Activated CD8-positive, alpha-beta memory T cell treated with anti-CD3 and anti-CD28 coated beads, Interleukin-2, amount 50 U/mL, for 48 hours (primary cell): ENCODE data around the gene ZDHHC14.
A peak's percentile ranks its signal among the peaks of the same experiment; 100 is the strongest.

Experiments used
- DNase-seq: peaks from one replicate; pipeline ENCODE4 v3.0.0-alpha.2; 2020

ZDHHC14 gene

DNA sequence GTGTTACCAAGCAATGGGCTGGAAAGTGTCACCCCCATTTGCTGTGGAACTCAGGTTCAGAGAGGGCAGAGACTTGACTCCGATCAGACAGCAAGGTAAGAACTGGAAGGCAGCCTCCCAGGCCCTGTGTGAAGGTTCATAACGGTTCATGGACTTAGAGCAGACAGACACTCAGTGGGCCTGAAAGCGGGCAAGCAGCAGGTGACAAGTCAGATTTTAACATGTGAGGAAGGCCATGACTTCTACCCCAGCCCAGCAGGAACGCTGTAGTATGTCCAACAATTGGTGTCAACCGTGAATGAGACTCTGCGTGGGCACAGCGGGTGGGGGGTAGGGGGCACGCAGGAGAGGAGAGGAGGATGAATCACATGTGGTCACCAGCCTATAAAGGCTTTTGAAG is 224.5 kb downstream of the ZDHHC14 start:
- peak; percentile 20 for DNase-seq

DNA sequence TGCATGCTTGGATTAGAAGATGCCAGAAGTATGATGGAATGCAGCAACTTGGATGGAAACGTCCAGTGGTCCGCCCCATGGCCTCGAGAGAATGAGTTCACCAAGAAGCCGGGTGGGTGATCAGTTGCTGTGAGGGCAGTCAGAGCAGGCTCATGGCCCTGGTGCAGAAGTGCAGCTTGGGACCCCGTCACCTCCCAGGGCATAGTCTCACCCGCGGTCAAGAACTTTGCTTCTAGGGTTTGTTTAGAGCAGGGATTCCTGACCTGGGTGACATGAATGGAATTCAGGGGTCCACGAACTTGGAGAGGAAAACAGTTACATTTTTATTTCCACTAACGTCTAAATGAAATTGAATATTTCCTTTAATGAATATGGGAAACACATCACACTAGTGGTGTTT is 225.5 kb downstream of the ZDHHC14 start:
- DNase-seq, result no peak

DNA sequence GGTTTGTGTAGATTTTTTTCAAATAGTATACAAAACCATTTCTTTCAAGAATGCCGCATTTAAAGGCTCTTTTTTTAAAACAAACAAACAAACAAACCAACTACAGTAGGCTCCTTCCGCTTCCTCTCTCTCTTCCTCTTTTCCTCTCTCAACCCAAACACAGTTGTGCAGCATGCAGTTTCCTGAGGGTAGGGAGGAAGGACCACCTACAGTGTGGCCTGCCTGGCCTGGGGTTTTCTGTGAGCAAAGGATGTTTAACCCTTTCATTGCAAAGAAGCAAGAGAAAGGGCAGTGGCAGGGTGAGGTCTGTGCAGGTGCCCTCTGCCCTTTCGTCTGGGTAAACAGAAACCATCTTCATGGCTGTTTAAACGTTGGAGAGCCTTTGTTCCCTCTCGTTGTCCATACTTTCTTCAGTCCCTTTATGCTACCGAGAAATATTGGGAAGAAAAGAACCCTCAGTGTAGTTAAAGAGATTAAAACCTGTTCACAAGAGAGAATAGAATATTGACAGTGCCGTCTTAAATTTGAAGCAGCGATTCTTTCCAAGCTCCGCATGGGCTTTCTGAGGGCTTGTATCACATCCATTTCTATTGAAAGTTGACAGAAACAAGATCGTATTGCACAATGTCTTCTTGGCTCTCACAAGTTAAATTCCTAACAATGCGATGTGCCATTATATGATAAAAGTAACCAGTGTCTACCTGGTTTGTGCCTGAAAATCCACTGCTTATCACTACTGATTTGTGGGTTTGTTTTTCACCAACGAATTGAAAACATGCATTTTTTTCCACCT is 226.5 kb downstream of the ZDHHC14 start:
- DNase-seq, result no peak

DNA sequence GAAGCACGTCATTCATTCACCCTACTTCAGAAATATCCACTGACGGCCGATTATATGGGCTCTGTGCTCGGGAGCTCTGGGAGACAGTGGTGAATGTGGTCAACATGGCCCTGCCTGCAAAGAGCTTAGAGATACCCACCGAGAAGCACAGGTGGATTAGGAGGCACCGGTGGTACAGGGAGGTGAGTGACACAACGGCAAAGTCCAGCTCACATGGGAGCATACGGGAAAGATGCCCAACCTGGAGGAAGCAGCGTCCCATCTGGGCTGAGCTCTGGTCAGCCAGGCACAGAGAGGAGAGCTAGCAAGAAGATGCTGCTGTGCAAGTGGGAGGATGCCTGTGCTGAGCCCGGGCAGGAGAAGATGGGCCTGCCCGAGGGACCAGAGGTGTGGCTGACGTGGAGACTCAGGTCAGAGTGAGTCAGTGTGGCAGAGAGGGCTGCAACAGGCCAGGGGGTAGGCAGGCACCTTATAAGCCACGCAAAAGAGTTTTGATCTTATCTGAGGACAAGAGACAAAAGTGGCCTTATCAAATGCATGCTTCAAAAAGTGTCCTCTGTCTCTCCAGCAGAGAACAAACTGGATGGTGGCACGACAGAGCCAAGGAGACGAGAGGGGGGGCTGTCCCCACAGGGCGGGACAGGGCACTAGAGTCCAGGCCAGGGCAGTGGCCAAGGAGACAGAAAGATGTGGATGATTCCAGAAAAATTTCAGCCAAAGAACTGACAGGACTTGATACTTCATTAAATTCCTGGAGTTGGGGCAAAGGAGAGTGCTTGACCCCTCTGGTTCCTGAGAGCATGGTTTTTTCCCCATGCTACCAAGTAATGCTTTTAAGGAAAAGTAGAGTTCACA is 227.5 kb downstream of the ZDHHC14 start:
- no peak for DNase-seq

DNA sequence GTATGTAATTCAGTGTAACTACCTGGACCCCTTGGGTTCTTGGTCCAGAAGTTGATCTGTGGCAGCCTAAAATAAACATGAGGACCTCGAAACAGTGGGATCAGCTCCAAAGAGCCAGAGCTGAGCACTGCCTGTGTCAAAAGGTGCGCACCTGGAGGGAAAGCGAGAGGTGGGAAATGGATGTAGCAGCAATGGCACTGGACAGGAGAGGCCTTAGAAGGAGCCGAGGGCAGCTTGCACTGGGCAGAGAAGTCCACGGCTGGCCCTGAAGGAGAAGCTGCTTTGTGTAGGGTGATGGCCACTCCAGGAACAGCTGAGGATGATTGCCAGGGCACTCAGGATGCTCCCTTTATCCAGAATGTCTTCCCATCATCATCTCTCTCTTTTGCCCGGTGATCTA is 228.1 kb downstream of the ZDHHC14 start:
- no peak for DNase-seq

DNA sequence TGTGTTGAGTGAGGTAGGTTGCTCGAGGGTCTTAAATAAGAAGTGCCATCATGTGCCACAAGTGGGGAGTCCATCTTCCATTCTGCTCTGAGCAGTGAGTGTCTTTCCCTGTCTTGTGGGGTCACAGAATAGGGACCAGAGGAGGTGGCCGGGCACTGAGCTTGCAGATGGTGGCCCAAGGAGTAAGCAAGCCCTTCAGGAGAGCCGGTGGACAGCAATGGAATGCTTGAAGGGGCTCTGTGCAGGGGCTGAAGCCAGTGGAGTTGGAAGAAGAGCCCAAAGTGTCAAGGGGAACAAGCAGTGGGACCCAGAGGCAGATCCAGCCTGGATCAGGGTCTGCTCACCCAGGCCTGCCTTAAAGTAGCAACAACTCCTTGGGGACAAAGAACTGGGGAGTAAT is 228.6 kb downstream of the ZDHHC14 start:
- no peak for DNase-seq

DNA sequence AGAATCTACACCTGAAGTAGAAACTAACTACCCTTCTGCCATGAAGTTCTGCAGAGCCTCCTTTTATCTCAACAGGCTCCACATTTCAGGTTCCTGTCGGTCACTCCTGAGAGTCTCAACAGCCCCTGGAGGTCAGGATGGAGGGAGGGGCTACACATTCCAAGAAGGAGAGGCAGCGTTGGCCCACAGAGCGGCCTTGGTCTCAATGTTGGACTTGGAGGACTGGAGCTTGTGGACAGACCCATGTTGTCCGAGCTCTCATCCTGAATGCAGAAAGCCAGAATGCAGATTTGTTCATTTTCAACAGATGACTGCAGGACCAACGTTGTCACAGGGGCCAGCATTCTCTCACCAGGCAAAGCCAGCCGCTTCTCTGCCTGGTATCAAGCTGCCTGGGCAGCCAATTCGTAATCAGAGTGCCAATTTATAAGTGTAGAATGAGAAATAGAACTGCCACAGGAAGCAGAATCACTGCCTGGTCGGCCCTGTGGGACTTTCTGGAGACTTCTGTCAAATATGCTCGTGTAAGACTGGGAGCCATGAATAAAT is 229.5 kb downstream of the ZDHHC14 start:
- DNase-seq, result no peak

DNA sequence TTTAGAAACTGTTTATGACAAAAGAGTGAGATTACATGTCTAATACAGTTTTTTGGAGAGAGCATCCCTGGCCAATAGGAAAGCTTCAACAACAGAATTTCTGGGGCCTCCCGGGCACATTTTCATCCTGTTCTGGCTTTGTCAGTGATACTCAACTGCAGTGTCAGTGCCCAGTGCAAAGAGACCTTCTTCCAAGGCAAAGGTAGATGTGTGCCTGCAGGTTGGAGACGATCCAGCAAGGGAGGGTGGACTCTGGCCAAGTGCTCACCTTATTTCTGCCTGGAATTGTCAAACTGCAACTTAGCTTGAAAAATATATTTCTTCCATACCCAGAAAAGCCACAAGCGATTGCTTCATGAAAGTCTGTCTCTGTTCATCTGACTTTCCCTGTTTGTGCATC is 230.4 kb downstream of the ZDHHC14 start:
- DNase-seq, result no peak

DNA sequence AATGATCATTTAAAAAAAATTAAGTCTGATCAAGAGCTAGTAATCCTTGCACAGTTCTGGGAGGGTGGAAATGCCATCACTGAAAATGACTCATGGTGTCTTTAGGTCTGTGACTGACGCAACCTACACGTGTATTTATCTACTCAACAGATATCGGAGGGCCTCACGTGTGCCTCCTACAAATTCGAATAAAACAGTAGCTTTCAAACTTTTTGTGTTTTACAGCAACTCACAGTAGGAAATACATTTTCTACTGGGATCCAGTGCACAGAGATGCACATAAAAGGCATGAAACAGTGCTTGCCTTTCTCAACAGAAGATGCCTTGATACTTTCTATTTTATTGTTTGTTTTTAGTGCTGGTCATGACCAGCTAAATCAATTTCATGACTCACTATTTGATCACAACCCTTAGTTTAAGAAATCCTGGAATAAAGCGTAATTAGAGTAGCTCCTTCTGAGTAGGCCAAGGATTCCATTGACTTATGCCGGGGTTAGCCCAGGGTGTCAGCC is 232.1 kb downstream of the ZDHHC14 start:
- DNase-seq, result no peak

DNA sequence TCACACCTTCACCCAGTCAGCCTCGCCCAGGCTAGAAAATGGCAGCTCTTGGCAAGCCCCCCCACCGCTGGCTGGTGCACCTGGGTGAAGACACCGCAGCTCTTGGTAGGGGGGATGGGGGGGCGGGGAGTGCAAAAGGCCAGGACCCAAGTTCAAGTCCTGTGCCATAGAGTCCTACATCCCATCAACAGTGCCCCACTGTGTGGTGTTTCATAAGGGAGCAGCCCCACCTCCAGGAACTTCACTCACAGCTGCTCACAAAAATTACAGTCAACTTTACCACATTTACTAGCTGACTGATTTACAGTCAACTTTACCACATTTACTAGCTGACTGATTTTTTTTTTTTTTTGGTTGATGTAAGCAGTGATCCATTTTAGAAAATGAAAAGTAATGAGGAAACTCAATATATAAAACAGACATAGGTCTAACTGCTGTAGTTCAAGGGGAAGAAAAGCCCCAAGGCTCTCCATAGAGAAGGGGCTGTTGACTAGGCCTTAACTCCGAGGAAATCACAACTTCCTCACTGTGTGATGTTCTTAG is 233.1 kb downstream of the ZDHHC14 start:
- no peak for DNase-seq

DNA sequence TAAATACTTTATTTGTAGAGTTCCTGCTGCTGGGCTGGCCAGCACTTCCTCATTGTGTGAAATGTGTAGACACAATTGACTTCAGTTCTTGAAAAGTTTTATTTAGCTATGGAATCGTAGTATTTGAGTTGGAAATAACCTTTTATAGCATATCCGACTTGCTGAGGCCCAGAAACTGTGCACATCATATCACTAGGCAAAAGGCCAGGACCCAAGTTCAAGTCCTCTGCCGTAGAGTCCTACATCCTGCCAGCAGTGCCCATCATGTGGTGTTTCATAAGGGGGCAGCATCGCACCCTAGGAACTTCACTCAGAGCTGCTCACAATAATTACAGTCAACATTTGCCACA is 234.4 kb downstream of the ZDHHC14 start:
- DNase-seq, result no peak

DNA sequence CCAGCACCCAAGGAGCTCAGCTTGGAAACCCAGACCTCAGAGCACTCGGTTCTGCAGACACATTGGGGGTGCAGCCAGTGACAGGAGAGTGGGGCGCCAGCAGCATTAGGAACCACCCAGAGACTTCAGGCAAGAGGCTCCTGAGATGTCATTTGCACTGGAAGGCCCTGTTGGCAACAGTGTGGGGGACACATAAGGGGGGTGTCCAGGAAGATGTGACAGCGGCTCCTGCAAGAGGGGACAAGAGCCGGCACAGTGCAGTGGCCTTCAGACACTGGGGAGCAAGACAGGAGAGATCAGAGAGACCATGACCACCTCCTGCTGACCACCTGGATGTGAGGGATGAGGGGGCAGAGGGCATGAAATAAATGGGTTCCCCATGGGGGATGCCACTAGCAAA is 235.0 kb downstream of the ZDHHC14 start:
- no peak for DNase-seq

DNA sequence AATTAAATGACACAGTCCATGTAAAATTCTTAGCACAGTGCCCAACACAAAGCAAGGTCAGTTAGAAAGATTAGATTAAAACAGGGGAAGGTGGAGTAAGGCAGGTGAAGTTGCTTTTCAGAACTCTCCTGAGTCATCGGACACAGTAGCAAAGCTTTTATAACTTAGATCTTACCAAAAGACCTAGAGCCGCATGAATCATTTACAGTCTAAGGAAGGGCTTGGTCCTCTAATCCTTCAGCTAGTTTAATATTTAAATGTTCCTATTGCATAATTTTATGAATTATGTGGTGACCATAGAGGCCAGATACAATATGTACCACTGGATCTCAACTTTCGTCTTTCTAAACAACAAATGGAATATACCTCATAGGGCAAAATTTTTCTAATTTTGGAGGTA is 240.0 kb downstream of the ZDHHC14 start:
- DNase-seq, result no peak

DNA sequence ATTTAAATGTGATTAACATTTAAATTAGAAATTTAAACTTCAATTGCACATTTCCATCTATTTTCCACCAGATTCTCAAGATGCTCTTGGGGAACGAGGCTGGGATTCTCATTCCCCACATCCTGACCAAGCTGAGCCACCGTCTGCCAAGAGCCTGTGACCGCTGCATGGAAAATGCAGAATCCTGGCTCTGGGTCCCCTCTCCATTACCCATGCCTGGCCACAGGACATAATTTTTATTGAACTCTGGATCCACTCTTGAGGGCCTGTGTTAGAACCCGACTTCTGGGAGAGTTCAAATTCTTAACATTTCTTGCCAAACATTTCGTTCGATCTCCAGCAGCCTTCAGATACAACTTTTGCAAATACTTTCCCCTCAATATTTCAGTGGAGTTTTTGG is 240.4 kb downstream of the ZDHHC14 start:
- no peak for DNase-seq

DNA sequence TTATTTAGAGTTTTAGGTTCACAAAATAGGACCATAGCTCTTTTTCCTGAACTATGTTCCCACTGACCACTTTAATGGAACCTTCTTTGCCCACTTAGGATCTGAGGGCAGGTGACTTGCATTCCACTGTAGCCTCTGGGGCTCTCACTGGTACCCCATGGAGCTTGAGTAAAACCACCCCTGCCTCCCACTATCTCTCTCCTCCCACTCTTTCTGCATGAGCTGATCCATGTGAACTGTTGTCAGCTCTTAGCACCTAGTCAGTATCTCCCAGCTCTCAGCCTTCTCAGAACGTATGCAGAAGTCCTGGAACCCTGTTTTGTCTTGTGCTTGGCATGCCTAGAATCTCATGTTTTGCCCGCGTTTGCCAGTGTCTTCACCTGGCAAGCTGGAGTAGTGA is 241.4 kb downstream of the ZDHHC14 start:
- no peak for DNase-seq

DNA sequence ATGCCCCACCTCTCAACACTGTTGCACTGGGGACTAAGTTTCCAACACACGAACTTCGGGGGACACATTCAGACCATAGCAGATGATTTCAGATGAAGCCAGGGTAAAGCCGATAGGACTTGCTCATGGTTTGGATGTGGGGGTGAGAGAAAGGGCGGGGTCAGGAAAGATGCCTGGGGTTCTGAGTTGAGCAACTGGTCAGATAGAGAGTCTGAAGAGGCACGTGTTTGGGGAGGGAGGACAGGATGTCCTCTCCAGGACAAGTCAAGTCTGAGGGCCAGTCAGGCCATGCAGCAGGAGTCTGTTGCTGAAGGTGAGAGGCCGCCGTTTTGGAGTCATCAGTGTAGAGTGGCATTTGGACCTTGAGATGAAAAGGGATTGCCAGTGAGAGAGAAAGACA is 244.1 kb downstream of the ZDHHC14 start:
- no peak for DNase-seq

DNA sequence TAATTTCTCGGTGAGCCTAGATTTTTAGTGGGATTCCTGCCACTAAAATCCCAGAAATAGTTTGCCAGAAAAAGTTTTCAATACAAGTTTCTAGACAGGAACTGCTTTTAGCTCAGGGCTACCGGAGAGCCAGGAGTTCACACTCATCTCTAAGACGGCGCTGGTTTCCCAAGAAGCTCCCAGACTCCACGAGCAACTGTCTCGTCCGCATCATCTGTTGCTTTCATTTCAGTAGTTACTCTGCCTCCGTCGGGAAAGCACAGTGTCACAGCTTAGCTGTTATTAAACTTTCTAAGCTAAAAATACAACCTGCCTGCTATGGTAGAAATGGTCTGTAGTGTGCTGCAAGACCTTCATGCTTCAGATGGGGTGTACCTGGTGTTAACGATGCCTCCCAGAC is 244.8 kb downstream of the ZDHHC14 start:
- no peak for DNase-seq

DNA sequence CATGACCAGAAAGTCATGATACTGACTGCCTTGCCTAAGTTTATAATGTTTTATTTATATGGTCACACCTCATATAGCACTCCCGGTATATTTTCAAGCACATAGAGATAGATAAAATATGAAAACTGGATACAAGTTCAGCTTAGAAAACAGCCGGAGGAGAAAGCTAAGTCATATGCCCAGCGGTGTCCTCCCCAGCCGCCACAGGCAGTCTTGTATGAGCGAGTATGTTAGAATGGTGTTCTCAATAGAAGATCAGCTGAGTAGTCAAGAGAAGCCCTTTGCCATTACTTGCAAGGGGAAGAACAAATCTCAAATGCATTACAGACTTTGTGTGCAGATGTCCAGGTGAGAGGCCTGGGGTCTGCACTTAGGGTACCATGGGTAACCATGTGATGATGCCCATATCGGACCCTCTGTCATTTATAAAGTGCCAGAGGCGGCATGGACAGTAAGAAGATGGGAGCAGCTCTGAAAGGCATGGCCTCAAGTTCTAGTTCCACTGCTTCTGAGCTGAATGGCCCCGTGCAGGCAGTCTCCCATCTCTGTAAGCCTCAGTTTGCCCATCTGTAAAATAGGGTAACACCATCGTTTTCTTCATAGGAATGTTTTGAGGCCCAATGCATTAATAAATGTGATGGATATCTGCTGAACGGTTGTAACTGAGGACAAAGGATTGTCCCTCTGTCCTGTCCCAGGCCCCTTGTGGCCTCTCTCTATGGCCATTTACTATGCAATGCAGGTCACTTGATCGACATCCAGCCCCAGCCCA is 246.4 kb downstream of the ZDHHC14 start:
- no peak for DNase-seq

DNA sequence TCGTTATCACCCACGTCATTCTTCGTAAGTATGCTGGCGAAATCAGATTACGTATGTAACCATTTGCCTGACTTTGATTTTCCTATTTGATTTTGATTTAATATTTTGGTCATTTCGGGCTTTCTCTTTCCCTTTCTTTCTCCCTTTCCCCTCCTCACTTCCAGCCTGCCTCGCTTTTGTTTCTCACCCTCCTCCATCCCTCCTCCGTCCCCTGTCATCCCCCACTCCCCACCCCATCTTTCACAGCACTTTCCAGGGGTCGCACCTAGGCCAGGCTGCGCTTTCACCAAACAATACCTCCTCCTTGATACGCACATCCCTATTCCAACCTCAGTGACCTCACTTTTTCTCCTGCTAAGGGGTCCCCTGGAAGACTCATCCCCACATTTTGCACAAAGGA is 247.5 kb downstream of the ZDHHC14 start:
- DNase-seq, result no peak

DNA sequence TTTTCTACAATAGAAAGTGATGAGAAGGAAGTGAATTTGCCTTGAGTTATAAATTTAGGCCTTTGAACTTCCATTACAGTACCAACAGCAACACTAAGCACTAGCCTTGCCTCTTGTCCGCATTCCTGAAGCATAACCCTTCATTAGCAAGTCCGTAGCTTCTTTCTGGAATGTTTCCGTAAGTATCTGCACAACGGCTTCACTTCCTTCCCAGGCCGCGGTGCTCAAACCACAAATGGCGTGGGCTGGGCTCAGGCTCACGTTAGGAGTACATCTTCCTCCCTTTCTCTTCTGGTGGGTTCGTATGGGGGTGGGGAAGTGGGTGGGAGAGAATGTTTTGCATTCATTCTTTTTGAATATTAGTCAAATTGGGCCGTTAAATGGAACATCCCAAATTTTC is 248.2 kb downstream of the ZDHHC14 start:
- DNase-seq, result no peak

DNA sequence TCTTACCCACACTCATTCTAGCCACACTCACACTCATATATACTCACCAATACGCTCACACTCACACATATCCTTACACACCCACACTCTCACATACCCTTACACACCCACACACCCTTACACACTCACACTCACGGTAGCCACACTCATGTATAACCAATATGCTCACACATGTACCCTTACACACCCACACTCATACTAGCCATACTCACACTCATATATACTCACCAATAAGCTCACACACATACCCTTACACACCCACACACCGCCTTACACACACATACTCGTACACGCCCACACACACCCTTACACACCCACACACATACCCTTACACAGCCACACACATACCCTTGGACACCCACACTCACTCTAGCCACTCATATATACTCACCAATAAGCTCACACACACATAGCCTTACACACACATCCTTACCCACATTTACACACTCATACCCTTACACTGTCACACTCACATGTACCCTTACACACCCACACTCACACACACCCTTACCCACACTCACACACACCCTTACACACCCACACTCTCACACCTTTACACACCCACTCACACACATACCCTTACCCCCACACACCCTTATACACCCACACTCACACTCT is 249.6 kb downstream of the ZDHHC14 start:
- DNase-seq, result no peak

DNA sequence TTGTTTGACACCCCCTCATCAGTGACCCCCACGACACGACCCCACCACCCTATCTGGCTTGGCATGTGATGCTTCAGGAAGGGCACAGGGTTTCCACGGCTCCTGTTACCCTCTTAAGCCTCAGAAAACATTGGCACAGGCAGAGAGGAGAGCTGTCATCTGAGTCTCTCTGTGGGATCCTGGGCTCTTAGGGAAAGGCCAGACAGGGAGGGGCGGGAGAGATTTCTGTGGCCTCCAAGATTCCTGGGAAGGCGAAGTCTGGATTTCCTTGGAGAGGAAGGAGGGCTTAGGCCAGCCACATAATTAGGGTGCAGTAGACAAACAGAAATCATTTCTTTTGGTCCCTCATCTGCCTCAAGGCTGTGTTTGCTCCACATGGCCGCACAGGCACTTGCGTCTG is 250.4 kb downstream of the ZDHHC14 start:
- no peak for DNase-seq
